Cerebellar nuclear complex (tissue), 1 donor: ENCODE data around the gene FERMT3.

Experiments
- DNase-seq, 2 experiments: peaks; one replicate each; lab custom pipeline; 2025; lab: John Stamatoyannopoulos, UW

Gene FERMT3

GRCh38 chr11:64249563-64250414 is 43.3 kb downstream of the FERMT3 start:
- DNase-seq, result no peak

- DNase-seq, result no peak
These were observed 44.0 kb downstream of the FERMT3 start for GRCh38 chr11:64250415-64251015.

- DNase-seq, result no peak
These were observed 44.7 kb downstream of the FERMT3 start, which contains the start of gene PLCB3 for GRCh38 chr11:64251016-64251752. Gene PLCB3 (plus strand): TSS chr11:64251530. CDS start chr11:64251650, 120 bp downstream.

GRCh38 chr11:64251753-64252002 is 45.2 kb downstream of the FERMT3 start:
- DNase-seq, result no peak

- DNase-seq, result no peak
These were observed 45.7 kb downstream of the FERMT3 start for GRCh38 chr11:64252003-64252872.

- DNase-seq, result no peak
These were observed 46.5 kb downstream of the FERMT3 start for GRCh38 chr11:64253043-64253442.

- no peak for DNase-seq
These were observed 47.0 kb downstream of the FERMT3 start for GRCh38 chr11:64253481-64253880.

- DNase-seq, result no peak
These were observed 47.8 kb downstream of the FERMT3 start for GRCh38 chr11:64254326-64254725.

GRCh38 chr11:64255135-64256128 is 48.9 kb downstream of the FERMT3 start:
- no peak for DNase-seq

- no peak for DNase-seq
These were observed 49.8 kb downstream of the FERMT3 start for GRCh38 chr11:64256300-64256699.

- no peak for DNase-seq
These were observed 51.8 kb downstream of the FERMT3 start for GRCh38 chr11:64258356-64258755.

GRCh38 chr11:64258946-64259532 is 52.5 kb downstream of the FERMT3 start:
- DNase-seq, result no peak

- DNase-seq, result no peak
These were observed 53.1 kb downstream of the FERMT3 start for GRCh38 chr11:64259533-64260067.

GRCh38 chr11:64260147-64260708 is 53.7 kb downstream of the FERMT3 start:
- DNase-seq, result no peak

- no peak for DNase-seq
These were observed 55.1 kb downstream of the FERMT3 start for GRCh38 chr11:64261556-64262080.

- DNase-seq, result no peak
These were observed 55.9 kb downstream of the FERMT3 start for GRCh38 chr11:64262271-64263002.

GRCh38 chr11:64263021-64263946 is 56.8 kb downstream of the FERMT3 start:
- no peak for DNase-seq

GRCh38 chr11:64263947-64264317 is 57.4 kb downstream of the FERMT3 start:
- no peak for DNase-seq
